Thoracic aorta (tissue), 2 donors: Measurements from ENCODE around the gene ZC3HAV1. TPM values are rescaled to one million over a fixed set of nuclear protein-coding genes. Genes with fewer than 3 reads are reported as not detected.
A peak's percentile ranks its signal among the peaks of the same experiment; 100 is the strongest.
"Not testable (repeated sequence)": the region's sequence is repeated elsewhere in the genome, so short reads cannot be mapped to it uniquely, and the experiment has no call there.

Experiments used
- ATAC-seq: fragments of 150-250 bp; one replicate; pipeline ENCODE4 v1.8.0; 2017; ENCODE audit warnings: low read depth; ENCODE audit not compliant: insufficient number of reproducible peaks, low FRiP score
- DNase-seq: peaks from one replicate; pipeline ENCODE4 v3.0.0-alpha.2; 2020; ENCODE audit warnings: low spot score
- H3K27ac ChIP-seq, 2 donors: fragments of 200-600 bp; sonication (generic); 1 replicate in 1 of 2; 2 replicates in 1 of 2; pipeline ENCODE4 v1.5.1; 2016; ENCODE audit warnings: mild to moderate bottlenecking in 2 of 2, moderate library complexity in 2 of 2
- H3K27me3 ChIP-seq: fragments of 200-600 bp; sonication (generic); replicated peaks from 2 replicates; pipeline ENCODE4 v1.6.0; 2016; ENCODE audit warnings: mild to moderate bottlenecking; ENCODE audit not compliant: insufficient read depth
- H3K36me3 ChIP-seq: fragments of 200-600 bp; sonication (generic); one replicate; pipeline ENCODE4 v1.5.1; 2016
- H3K4me1 ChIP-seq, 2 donors: fragments of 200-600 bp; sonication (generic); 1 replicate in 1 of 2; 2 replicates in 1 of 2; pipeline versions ENCODE4 v1.5.1 to v1.6.0; 2016; ENCODE audit warnings: low read depth in 2 of 2, mild to moderate bottlenecking in 1 of 2; ENCODE audit not compliant: control insufficient read depth in 1 of 2
- H3K4me3 ChIP-seq: fragments of 200-600 bp; sonication (generic); 2 replicates; pipeline ENCODE4 v1.5.1; 2016; ENCODE audit warnings: mild to moderate bottlenecking
- H3K9me3 ChIP-seq: fragments of 200-600 bp; sonication (generic); 2 replicates; pipeline ENCODE4 v1.5.1; 2016
- CTCF ChIP-seq: fragments of 200-600 bp; sonication (generic); IDR thresholded peaks from one replicate; pipeline ENCODE4 v1.5.1; 2019; ENCODE audit warnings: antibody characterized with exemption
- total RNA-seq, 2 donors: library from RNA; depleted of rRNA; stranded (reverse); fragments of >200 nt; gene quantifications; one replicate each; pipeline versions ENCODE4 v1.1.0 to v1.2.3, GENCODE V29; 2016

The ZC3HAV1 gene
- total RNA-seq, 2 donors from 2014 or later, result 32.5 to 47.6 TPM

GRCh38 chr7:139132887-139133286, 23.4 kb upstream of the ZC3HAV1 start:
- Histone ChIP-seq H3K9me3 (no peaks in the 10 kb centered on the region), H3K27ac (peak overlapping the region; percentile 18 to 49), H3K4me1 (peaks cover 0 to 18% of the 10 kb centered on the region in 2 donors), H3K27me3 (no peaks in the 10 kb centered on the region), H3K36me3 (no peaks in the 10 kb centered on the region), H3K4me3 (peak overlapping the region; percentile 72)
- no peak for TF ChIP-seq CTCF
- DNase-seq (no peak), ATAC-seq (no peak)

GRCh38 chr7:139131601-139132041, 22.1 kb upstream of the ZC3HAV1 start:
- DNase-seq (no peak), ATAC-seq (no peak)
- TF ChIP-seq CTCF, result no peak
- H3K27ac ChIP-seq, result no peak overlapping the region
- no peaks in the 10 kb centered on the region for H3K9me3 ChIP-seq
- no peak overlapping the region for H3K4me3 ChIP-seq
- H3K27me3 ChIP-seq, result no peaks in the 10 kb centered on the region
- H3K4me1 ChIP-seq, result peaks cover 0 to 18% of the 10 kb centered on the region in 2 donors
- no peaks in the 10 kb centered on the region for H3K36me3 ChIP-seq

GRCh38 chr7:139129814-139130213, 20.3 kb upstream of the ZC3HAV1 start:
- not testable (repeated sequence) for H3K27ac ChIP-seq, DNase-seq, H3K27me3 ChIP-seq, ATAC-seq, H3K4me3 ChIP-seq, H3K36me3 ChIP-seq, H3K9me3 ChIP-seq
- peaks cover 0 to 18% of the 10 kb centered on the region in 2 donors for H3K4me1 ChIP-seq

GRCh38 chr7:139127648-139128047, 18.1 kb upstream of the ZC3HAV1 start:
- Histone ChIP-seq H3K27me3 (no peaks in the 10 kb centered on the region), H3K9me3 (no peaks in the 10 kb centered on the region), H3K36me3 (no peaks in the 10 kb centered on the region), H3K27ac (no peak overlapping the region), H3K4me3 (no peak overlapping the region), H3K4me1 (peaks cover 0 to 3% of the 10 kb centered on the region in 2 donors)
- no peak for TF ChIP-seq CTCF
- no peak for ATAC-seq
- DNase-seq, result no peak

- no peak for ATAC-seq
- H3K9me3 ChIP-seq, result no peaks in the 10 kb centered on the region
- no peak for TF ChIP-seq CTCF
Observed at GRCh38 chr7:139125657-139126056, 16.1 kb upstream of the ZC3HAV1 start.

GRCh38 chr7:139124995-139125394, 15.5 kb upstream of the ZC3HAV1 start:
- H3K36me3 ChIP-seq, H3K27ac ChIP-seq, ATAC-seq, H3K9me3 ChIP-seq, H3K4me1 ChIP-seq, H3K4me3 ChIP-seq, H3K27me3 ChIP-seq, DNase-seq: not testable (repeated sequence)

More at GRCh38 chr7:139125657-139126056, 16.1 kb upstream of the ZC3HAV1 start:
- H3K27me3 ChIP-seq, result no peaks in the 10 kb centered on the region
- H3K36me3 ChIP-seq, result no peaks in the 10 kb centered on the region
- H3K4me3 ChIP-seq, result no peak overlapping the region
- H3K4me1 ChIP-seq, result no peaks in the 10 kb centered on the region
- no peak for DNase-seq
- H3K27ac ChIP-seq, result no peak overlapping the region
